Fibroblast of lung (primary cell): ENCODE data around the gene CEP128. TPM values are rescaled to one million over a fixed set of nuclear protein-coding genes. Genes with fewer than 3 reads are reported as not detected.

Source experiments
- DNase-seq, 2 donors: peaks; one replicate each; pipeline versions ENCODE4 v3.0.0 to v3.0.0-alpha.2; 2010; ENCODE audit warnings: low read depth in 2 of 2
- H2AFZ ChIP-seq: 2 replicates; pipeline ENCODE4 v1.5.1; 2012; ENCODE audit warnings: low read length, control low read depth, inconsistent platforms
- H3K27ac ChIP-seq: 2 replicates; pipeline ENCODE4 v1.5.1; 2011; ENCODE audit warnings: low read length, control low read depth; ENCODE audit not compliant: insufficient read depth
- H3K27me3 ChIP-seq: 2 replicates; pipeline ENCODE4 v1.5.1; 2011; ENCODE audit warnings: mild to moderate bottlenecking, low read length; ENCODE audit not compliant: control insufficient read depth, insufficient read depth
- H3K36me3 ChIP-seq: 2 replicates; pipeline ENCODE4 v1.5.1; 2011; ENCODE audit warnings: low read length; ENCODE audit not compliant: control insufficient read depth, insufficient read depth
- H3K4me1 ChIP-seq: 2 replicates; pipeline ENCODE4 v1.5.1; 2011; ENCODE audit warnings: low read length; ENCODE audit not compliant: control insufficient read depth, insufficient read depth; ENCODE audit errors: extremely low read depth
- H3K4me2 ChIP-seq: 2 replicates; pipeline ENCODE4 v1.5.1; 2011; ENCODE audit warnings: low read length, control low read depth; ENCODE audit not compliant: insufficient read depth; ENCODE audit errors: extremely low read depth
- H3K4me3 ChIP-seq, 4 experiments: fragments of 200-600 bp in 1 of 4; sonication (generic) in 1 of 4; replicated peaks in 1 of 4; 2 replicates each; pipeline ENCODE4 v1.5.1; 2011 to 2016; ENCODE audit warnings: low read length in 4 of 4, low read depth in 3 of 4, mild to moderate bottlenecking in 3 of 4, control low read depth in 2 of 4, inconsistent platforms in 1 of 4, mixed read lengths in 1 of 4; ENCODE audit not compliant: insufficient read depth in 1 of 4; ENCODE audit errors: control extremely low read depth in 1 of 4
- H3K79me2 ChIP-seq: 2 replicates; pipeline ENCODE4 v1.5.1; 2012; ENCODE audit warnings: mild to moderate bottlenecking, low read length, inconsistent platforms; ENCODE audit not compliant: control insufficient read depth, insufficient read depth
- H3K9ac ChIP-seq: 2 replicates; pipeline ENCODE4 v1.5.1; 2011; ENCODE audit warnings: mild to moderate bottlenecking, low read length, control low read depth; ENCODE audit not compliant: insufficient read depth
- H3K9me3 ChIP-seq: 2 replicates; pipeline ENCODE4 v1.5.1; 2012; ENCODE audit warnings: low read depth, low read length; ENCODE audit not compliant: control insufficient read depth, insufficient read depth
- H4K20me1 ChIP-seq: 2 replicates; pipeline ENCODE4 v1.5.1; 2011; ENCODE audit warnings: low read length; ENCODE audit not compliant: control insufficient read depth, insufficient read depth; ENCODE audit errors: extremely low read depth
- EZH2 ChIP-seq: IDR thresholded peaks from 2 replicates; pipeline ENCODE4 v1.5.1; 2012; ENCODE audit warnings: low read length, control low read depth, mild to moderate bottlenecking; ENCODE audit errors: missing control alignments
- polyA plus RNA-seq, 2 donors: library from polyadenylated mRNA; depleted of rRNA in 1 of 2; stranded (reverse) in 1 of 2; unstranded in 1 of 2; fragments of >200 nt; gene quantifications; 2 replicates each; pipeline ENCODE4 v1.2.1, GENCODE V29; 2011 to 2012; ENCODE audit warnings: missing spikeins in 1 of 2
- total RNA-seq: library from RNA; depleted of rRNA; stranded (reverse); fragments of >200 nt; gene quantifications from 2 replicates; pipeline ENCODE4 v1.2.1, GENCODE V29; 2014
- TF ChIP-seq, protein P1 (sequence below), 2 donors: IDR thresholded peaks in 1 of 2; conservative IDR thresholded peaks in 1 of 2; 1 replicate in 1 of 2; 2 replicates in 1 of 2; pipeline ENCODE4 v1.5.1; 2011 to 2012; ENCODE audit warnings: low read length in 2 of 2, control low read depth in 1 of 2, inconsistent platforms in 1 of 2, low read depth in 1 of 2, mild to moderate bottlenecking in 1 of 2

The CEP128 gene
- total and polyA plus RNA-seq, 2 donors (not counting 1 experiment from before 2014, with no cell fraction given), result 1.3 to 7.8 TPM

GRCh38 chr14:80538633-80539375, 402.7 kb downstream of the CEP128 start:
- Histone ChIP-seq H3K4me2 (no peak overlapping the region), H3K27ac (no peak overlapping the region), H3K79me2 (no peaks in the 10 kb centered on the region), H2AFZ (no peak overlapping the region), H3K27me3 (no peaks in the 10 kb centered on the region), H3K9me3 (no peaks in the 10 kb centered on the region), H4K20me1 (no peaks in the 10 kb centered on the region), H3K4me1 (no peaks in the 10 kb centered on the region), H3K4me3 (no peak overlapping the region), H3K9ac (no peak overlapping the region), H3K36me3 (no peaks in the 10 kb centered on the region)
- TF ChIP-seq, protein P1, sequence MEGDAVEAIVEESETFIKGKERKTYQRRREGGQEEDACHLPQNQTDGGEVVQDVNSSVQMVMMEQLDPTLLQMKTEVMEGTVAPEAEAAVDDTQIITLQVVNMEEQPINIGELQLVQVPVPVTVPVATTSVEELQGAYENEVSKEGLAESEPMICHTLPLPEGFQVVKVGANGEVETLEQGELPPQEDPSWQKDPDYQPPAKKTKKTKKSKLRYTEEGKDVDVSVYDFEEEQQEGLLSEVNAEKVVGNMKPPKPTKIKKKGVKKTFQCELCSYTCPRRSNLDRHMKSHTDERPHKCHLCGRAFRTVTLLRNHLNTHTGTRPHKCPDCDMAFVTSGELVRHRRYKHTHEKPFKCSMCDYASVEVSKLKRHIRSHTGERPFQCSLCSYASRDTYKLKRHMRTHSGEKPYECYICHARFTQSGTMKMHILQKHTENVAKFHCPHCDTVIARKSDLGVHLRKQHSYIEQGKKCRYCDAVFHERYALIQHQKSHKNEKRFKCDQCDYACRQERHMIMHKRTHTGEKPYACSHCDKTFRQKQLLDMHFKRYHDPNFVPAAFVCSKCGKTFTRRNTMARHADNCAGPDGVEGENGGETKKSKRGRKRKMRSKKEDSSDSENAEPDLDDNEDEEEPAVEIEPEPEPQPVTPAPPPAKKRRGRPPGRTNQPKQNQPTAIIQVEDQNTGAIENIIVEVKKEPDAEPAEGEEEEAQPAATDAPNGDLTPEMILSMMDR (conservative IDR thresholded peaks at IDR 0.05 in 1 of 2, IDR thresholded peaks at IDR 0.05 in 1 of 2; ENCODE audit: low read depth in 1 of 2, low read length in 2 of 2), result no peak
- no peak for TF ChIP-seq EZH2
- DNase-seq, result no peak

DNA sequence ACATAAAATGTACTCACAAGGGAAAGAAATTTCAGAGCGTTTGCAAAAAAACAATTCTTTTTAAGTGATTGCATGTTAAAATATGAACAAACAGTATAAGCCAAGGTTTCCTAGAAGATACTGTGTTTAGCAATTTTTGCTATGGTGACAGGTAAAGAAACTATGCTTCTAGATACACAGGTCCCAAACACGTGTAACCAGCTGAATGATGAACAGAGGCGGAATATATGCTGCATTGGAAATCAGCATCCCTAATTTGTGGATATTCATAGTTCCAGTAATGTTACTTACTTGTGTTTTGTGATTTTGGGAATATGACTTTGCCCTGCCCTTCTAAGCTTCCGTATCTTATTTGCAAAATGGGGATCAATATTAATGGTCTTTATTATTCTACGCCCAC, 403.9 kb downstream of the CEP128 start:
- no peaks in the 10 kb centered on the region for H3K27me3 ChIP-seq
- no peaks in the 10 kb centered on the region for H3K4me1 ChIP-seq
- H3K36me3 ChIP-seq, result no peaks in the 10 kb centered on the region
- TF ChIP-seq EZH2, result no peak
- TF ChIP-seq, protein P1 (conservative IDR thresholded peaks at IDR 0.05 in 1 of 2, IDR thresholded peaks at IDR 0.05 in 1 of 2; ENCODE audit: low read depth in 1 of 2, low read length in 2 of 2), result no peak
- no peak overlapping the region for H3K4me3 ChIP-seq
- H2AFZ ChIP-seq, result no peak overlapping the region
- H3K4me2 ChIP-seq, result no peak overlapping the region
- no peak for DNase-seq
- H3K9ac ChIP-seq, result no peak overlapping the region
- no peaks in the 10 kb centered on the region for H3K79me2 ChIP-seq
- H3K9me3 ChIP-seq, result no peaks in the 10 kb centered on the region
- no peaks in the 10 kb centered on the region for H4K20me1 ChIP-seq
- H3K27ac ChIP-seq, result no peak overlapping the region

DNA sequence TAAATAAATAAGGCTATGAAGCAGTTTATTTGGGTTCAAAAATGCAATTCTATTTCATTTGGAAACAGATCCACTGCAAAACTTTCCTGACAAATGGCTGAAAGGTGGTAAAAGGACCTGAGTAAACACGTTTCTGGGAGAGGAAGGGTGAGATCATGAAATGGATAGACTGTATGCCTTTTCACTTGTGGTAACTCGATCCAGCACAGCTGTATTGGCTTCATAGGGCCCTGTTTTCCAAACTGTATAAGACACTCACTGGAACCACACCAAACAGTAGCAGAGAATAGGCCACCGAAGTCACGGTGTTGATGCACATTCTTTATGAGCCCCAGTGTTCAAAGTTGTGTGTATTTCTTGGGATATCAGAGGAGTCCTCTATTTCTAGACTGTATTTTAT, 405.1 kb downstream of the CEP128 start:
- DNase-seq, result peak; percentile 20 to 41
- TF ChIP-seq, protein P1 (conservative IDR thresholded peaks at IDR 0.05 in 1 of 2, IDR thresholded peaks at IDR 0.05 in 1 of 2; ENCODE audit: low read depth in 1 of 2, low read length in 2 of 2), result no peak
- no peak for TF ChIP-seq EZH2

More for the DNA sequence above, 405.1 kb downstream of the CEP128 start:
- H3K9ac ChIP-seq, result no peak overlapping the region
- H3K27me3 ChIP-seq, result no peaks in the 10 kb centered on the region
- H3K4me3 ChIP-seq, result no peak overlapping the region
- no peaks in the 10 kb centered on the region for H3K36me3 ChIP-seq
- H4K20me1 ChIP-seq, result no peaks in the 10 kb centered on the region
- H3K79me2 ChIP-seq, result no peaks in the 10 kb centered on the region
- no peak overlapping the region for H2AFZ ChIP-seq
- H3K4me2 ChIP-seq, result no peak overlapping the region
- H3K4me1 ChIP-seq, result no peaks in the 10 kb centered on the region
- H3K27ac ChIP-seq, result no peak overlapping the region
- H3K9me3 ChIP-seq, result no peaks in the 10 kb centered on the region
